ENCODE results near the gene PPOX. TPM values are rescaled to one million over a fixed set of nuclear protein-coding genes. Genes with fewer than 3 reads are reported as not detected.

The PPOX gene
- total RNA-seq, 1 donor from 2014 or later, result 28.3 TPM

DNA sequence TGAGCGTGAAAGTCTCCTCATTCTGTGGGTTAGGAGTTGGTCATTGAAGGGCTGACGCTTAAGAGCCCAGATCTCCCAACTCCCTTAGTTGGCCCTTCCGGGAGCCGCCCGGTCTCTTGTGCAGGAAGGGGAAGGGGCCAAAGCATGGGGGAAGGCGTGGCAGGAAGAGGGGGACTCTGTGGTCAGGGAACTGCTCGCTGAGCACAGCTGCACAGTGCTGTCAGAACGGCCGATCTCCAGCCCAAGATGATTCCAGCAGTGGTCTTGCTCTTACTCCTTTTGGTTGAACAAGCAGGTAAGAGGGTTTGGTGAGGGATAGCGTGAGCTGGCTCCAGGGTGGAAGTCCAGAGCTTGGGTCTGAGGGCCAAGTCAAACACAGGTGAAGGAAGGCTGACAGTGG lies 48.9 kb downstream of the PPOX start, which contains the start of gene FCER1G:
TSS of gene FCER1G (plus strand) at position 220 of the 400 bp plus-strand sequence. CDS start at position 247, 27 bp downstream.
- TF ChIP-seq, protein P1, sequence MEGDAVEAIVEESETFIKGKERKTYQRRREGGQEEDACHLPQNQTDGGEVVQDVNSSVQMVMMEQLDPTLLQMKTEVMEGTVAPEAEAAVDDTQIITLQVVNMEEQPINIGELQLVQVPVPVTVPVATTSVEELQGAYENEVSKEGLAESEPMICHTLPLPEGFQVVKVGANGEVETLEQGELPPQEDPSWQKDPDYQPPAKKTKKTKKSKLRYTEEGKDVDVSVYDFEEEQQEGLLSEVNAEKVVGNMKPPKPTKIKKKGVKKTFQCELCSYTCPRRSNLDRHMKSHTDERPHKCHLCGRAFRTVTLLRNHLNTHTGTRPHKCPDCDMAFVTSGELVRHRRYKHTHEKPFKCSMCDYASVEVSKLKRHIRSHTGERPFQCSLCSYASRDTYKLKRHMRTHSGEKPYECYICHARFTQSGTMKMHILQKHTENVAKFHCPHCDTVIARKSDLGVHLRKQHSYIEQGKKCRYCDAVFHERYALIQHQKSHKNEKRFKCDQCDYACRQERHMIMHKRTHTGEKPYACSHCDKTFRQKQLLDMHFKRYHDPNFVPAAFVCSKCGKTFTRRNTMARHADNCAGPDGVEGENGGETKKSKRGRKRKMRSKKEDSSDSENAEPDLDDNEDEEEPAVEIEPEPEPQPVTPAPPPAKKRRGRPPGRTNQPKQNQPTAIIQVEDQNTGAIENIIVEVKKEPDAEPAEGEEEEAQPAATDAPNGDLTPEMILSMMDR (IDR thresholded peaks at IDR 0.05; ENCODE audit: insufficient read depth, low read length, poor library complexity, severe bottlenecking), result no peak
- Histone ChIP-seq H3K27me3 (ENCODE audit: control insufficient read depth, insufficient read depth, low read length) (no peaks in the 10 kb centered on the region), H3K36me3 (ENCODE audit: control insufficient read depth, insufficient read depth, low read length) (peaks cover 1% of the 10 kb centered on the region), H3K4me3 (ENCODE audit: low read depth, low read length) (no peak within 1 kb of the TSS)
- no peak for DNase-seq (ENCODE audit: low read depth)

DNA sequence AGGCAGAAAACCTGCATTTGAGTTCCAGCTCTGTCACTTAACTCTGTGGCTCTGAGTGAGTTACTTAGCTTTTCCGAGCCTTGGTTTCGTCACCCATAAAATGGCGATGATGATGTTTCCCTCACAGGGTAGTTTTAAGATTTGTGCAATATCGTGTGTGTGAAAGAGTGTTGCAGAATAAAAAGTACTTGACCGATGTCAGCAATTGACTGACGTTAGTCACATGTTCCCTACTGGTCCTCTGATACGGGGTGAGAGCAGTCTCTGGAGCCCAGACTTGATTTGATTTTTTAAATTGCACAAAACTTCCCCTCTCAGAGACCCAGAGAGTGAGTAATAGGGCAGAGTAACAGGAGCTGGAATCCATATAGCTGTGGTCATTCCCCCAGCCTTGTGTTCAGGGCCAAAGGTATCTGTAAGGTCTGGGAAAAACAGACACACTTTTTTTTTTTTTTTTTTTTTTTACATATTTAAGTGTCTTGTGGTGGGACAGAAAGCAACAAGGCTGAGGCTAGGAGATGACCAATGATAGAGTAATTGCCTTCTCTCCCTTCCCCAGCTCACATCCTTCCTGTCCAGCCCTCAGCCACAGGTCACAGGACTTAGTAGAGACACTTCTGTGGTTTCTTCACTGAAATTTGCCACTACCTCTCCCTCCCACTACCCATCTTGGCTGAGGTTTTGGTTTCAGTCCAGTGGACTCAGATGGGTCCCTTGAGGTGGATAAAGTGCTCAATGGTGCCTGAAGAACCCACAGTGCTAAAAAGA lies 50.9 kb downstream of the PPOX start:
- TF ChIP-seq, protein P1 (IDR thresholded peaks at IDR 0.05; ENCODE audit: insufficient read depth, low read length, poor library complexity, severe bottlenecking), result no peak
- Histone ChIP-seq H3K36me3 (ENCODE audit: control insufficient read depth, insufficient read depth, low read length) (no peaks in the 10 kb centered on the region), H3K27me3 (ENCODE audit: control insufficient read depth, insufficient read depth, low read length) (no peaks in the 10 kb centered on the region), H3K4me3 (ENCODE audit: low read depth, low read length) (no peak overlapping the region)
- peak; percentile 45 for DNase-seq (ENCODE audit: low read depth)

DNA sequence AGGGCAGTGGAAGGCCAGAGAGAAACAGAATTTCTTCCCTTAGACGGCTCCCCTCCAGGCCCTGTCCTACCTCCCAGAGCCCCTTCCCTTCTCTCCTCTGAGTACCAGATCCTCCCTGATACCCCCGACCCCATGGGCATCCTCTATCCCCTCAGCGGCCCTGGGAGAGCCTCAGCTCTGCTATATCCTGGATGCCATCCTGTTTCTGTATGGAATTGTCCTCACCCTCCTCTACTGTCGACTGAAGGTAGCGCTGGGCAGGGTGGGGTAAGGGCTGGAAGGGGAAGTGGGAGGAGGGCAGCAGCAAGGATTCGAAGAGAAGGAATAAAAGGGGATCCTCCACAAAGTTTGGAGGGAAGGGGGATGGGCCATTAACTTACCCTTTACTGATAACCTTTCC lies 51.6 kb downstream of the PPOX start:
- Histone ChIP-seq H3K4me3 (ENCODE audit: low read depth, low read length) (no peak overlapping the region), H3K27me3 (ENCODE audit: control insufficient read depth, insufficient read depth, low read length) (no peaks in the 10 kb centered on the region), H3K36me3 (ENCODE audit: control insufficient read depth, insufficient read depth, low read length) (no peaks in the 10 kb centered on the region)
- no peak for DNase-seq (ENCODE audit: low read depth)
- TF ChIP-seq, protein P1 (IDR thresholded peaks at IDR 0.05; ENCODE audit: insufficient read depth, low read length, poor library complexity, severe bottlenecking), result no peak

DNA sequence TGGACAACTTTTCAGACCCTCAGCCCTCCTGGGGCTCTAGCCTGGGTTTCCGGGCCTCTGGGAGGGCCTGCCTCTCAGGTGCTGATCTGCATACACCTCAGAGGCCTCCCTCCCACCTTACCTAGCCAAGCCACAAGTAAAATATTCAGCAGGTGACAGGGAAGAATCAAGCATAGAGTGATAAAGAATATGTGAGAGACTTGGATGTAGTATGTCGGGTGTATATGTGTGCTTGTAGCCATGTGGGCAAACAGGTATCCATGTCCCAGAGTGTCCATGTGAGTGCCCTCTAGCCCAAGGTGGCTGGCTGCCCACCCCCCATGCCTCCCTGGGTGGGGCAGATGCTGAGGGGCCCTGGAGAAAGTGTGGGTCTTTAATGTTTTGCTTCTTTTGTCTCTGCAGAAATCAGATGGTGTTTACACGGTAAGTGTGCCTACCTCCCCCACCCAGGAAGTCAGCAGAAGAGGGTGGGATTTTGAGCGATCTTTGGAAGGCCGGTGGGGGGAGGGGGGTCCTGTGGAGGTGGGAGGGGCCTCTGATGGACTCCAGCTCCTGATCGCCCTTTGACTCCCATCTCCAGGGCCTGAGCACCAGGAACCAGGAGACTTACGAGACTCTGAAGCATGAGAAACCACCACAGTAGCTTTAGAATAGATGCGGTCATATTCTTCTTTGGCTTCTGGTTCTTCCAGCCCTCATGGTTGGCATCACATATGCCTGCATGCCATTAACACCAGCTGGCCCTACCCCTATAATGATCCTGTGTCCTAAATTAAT lies 52.3 kb downstream of the PPOX start:
- no peaks in the 10 kb centered on the region for H3K36me3 ChIP-seq (ENCODE audit: control insufficient read depth, insufficient read depth, low read length)
- TF ChIP-seq, protein P1 (IDR thresholded peaks at IDR 0.05; ENCODE audit: insufficient read depth, low read length, poor library complexity, severe bottlenecking), result no peak
- H3K27me3 ChIP-seq (ENCODE audit: control insufficient read depth, insufficient read depth, low read length), result no peaks in the 10 kb centered on the region
- no peak for DNase-seq (ENCODE audit: low read depth)
- H3K4me3 ChIP-seq (ENCODE audit: low read depth, low read length), result no peak overlapping the region

DNA sequence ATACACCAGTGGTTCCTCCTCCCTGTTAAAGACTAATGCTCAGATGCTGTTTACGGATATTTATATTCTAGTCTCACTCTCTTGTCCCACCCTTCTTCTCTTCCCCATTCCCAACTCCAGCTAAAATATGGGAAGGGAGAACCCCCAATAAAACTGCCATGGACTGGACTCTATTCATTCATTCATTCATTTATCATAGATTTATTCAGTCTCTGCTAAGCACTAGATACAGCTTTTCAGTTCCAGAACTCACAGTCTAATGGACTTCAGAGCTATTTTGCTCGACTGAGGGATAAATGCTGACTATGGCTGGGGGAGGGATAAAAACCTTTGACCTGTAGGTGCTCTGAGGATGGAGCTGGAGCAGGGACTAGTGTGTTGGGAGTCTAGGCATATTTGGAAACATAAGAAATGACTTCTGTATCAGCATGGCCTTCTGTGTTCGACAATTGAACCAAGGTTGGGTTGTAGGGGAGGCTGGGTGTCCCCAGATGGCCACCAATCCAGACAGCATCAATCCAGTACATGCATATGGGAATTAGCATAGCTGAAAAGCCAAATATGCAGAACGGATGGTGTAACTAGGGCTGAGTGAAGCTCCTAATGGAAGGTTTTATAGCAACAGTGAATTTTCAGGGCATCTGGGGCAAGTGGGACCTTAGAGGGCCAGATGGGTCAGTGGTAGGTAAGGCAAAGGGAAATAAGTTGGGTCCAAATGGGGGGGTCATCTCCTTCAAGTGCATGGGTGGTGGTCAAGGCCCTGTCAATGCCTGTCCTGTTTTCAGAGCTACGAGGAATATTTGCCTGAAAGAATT lies 53.1 kb downstream of the PPOX start:
- DNase-seq (ENCODE audit: low read depth), result no peak
- Histone ChIP-seq H3K4me3 (ENCODE audit: low read depth, low read length) (no peak overlapping the region), H3K36me3 (ENCODE audit: control insufficient read depth, insufficient read depth, low read length) (no peaks in the 10 kb centered on the region), H3K27me3 (ENCODE audit: control insufficient read depth, insufficient read depth, low read length) (no peaks in the 10 kb centered on the region)
- TF ChIP-seq, protein P1 (IDR thresholded peaks at IDR 0.05; ENCODE audit: insufficient read depth, low read length, poor library complexity, severe bottlenecking), result no peak
